Smooth muscle cell (in vitro differentiated cells): ENCODE measurements around the gene EGFR. TPM values are rescaled to one million over a fixed set of nuclear protein-coding genes. Genes with fewer than 3 reads are reported as not detected.

Source experiments
- DNase-seq: peaks from one replicate; lab custom pipeline; 2025; ENCODE audit not compliant: unreplicated experiment; lab: John Stamatoyannopoulos, UW
- H2AFZ ChIP-seq: fragments of 200-600 bp; sonication (generic); 2 replicates; pipeline ENCODE4 v1.6.0; 2016; ENCODE audit warnings: antibody characterized with exemption, low read depth, mild to moderate bottlenecking
- H3F3A ChIP-seq: fragments of 200-600 bp; sonication (generic); 2 replicates; pipeline ENCODE4 v1.6.0; 2017; ENCODE audit warnings: antibody characterized with exemption, low read depth
- H3K27ac ChIP-seq: fragments of 200-600 bp; sonication (generic); 2 replicates; pipeline ENCODE4 v1.5.1; 2016; ENCODE audit warnings: low read depth, mild to moderate bottlenecking
- H3K27me3 ChIP-seq: fragments of 200-600 bp; sonication (generic); 2 replicates; pipeline ENCODE4 v1.6.1; 2016; ENCODE audit warnings: low read depth, mild to moderate bottlenecking
- H3K36me3 ChIP-seq: fragments of 200-600 bp; sonication (generic); 2 replicates; pipeline ENCODE4 v1.5.1; 2016; ENCODE audit warnings: low read depth
- H3K4me1 ChIP-seq: fragments of 200-600 bp; sonication (generic); 2 replicates; pipeline ENCODE4 v1.5.1; 2016; ENCODE audit warnings: low read depth
- H3K4me2 ChIP-seq: fragments of 200-600 bp; sonication (generic); 2 replicates; pipeline ENCODE4 v1.6.0; 2016; ENCODE audit warnings: mild to moderate bottlenecking
- H3K4me3 ChIP-seq: fragments of 200-600 bp; sonication (generic); 2 replicates; pipeline ENCODE4 v1.5.1; 2016; ENCODE audit warnings: mild to moderate bottlenecking
- H3K79me2 ChIP-seq: fragments of 200-600 bp; sonication (generic); 2 replicates; pipeline ENCODE4 v1.6.0; 2016; ENCODE audit warnings: low read depth, mild to moderate bottlenecking
- H3K9ac ChIP-seq: fragments of 200-600 bp; sonication (generic); 2 replicates; pipeline ENCODE4 v1.6.0; 2016; ENCODE audit warnings: low read depth
- H3K9me3 ChIP-seq: fragments of 200-600 bp; sonication (generic); replicated peaks from 2 replicates; pipeline ENCODE4 v1.5.1; 2016; ENCODE audit warnings: low read depth
- H4K20me1 ChIP-seq: fragments of 200-600 bp; sonication (generic); 2 replicates; pipeline ENCODE4 v1.6.0; 2016; ENCODE audit warnings: low read depth
- WGBS: methylation state at CpG from one replicate; pipeline ENCODE4 v1.1.7; 2016; ENCODE audit warnings: low lambda C conversion rate; 5-methylcytosine and 5-hydroxymethylcytosine counted together
- polyA plus RNA-seq: library from polyadenylated mRNA; unstranded; fragments of >200 nt; fragmentation: Nextera tagmentation; extraction: Ambion mirVana; gene quantifications from 2 replicates; pipeline ENCODE4 v1.2.1, GENCODE V29; 2016
- total RNA-seq: library from RNA; depleted of rRNA; stranded (reverse); fragments of >200 nt; gene quantifications from 2 replicates; pipeline ENCODE4 v1.2.3, GENCODE V29; 2014
- TF ChIP-seq, protein P1 (sequence below): fragments of 200-600 bp; sonication (generic); IDR thresholded peaks from 2 replicates; pipeline ENCODE4 v1.5.1; 2017; ENCODE audit warnings: borderline replicate concordance, mild to moderate bottlenecking, antibody characterized with exemption; ENCODE audit not compliant: insufficient read depth, poor library complexity, severe bottlenecking

Gene EGFR
- total and polyA plus RNA-seq, 2 experiments from 2014 or later: 9.0 to 31.1 TPM

DNA sequence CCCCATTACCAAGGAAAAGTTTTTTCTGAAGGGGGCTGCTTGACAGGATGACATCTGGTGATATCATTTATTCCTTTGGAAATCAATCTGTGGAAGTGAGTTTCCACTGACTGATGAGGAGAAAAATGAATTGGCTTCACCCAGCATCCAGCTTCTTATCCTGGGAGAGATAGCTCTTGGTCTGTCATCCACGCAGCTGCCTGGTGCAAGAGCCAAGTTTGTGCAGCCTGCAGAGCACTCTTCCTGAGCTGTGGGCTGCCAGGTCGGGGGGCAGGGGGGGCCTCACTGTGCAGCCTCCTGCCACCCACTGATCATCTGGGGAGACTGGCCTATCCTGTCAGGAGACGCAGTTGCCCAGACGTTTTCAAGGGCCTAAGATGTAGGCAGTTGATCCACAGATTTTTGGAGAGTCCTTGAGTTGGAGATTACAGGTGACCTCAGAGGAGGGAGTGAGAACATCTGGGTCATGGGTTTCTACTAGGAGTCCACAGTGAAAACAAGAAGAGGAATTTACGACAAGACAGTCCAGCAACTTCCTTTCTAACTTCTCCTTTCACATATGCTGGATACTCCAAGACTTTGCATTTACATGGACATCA, 75.4 kb downstream of the EGFR start:
- H3K27me3 ChIP-seq: no peaks in the 10 kb centered on the region
- H3K4me1 ChIP-seq: peaks cover 12% of the 10 kb centered on the region
- H3K4me2 ChIP-seq: no peak overlapping the region
- peaks cover 31% of the 10 kb centered on the region for H3K79me2 ChIP-seq
- TF ChIP-seq, protein P1, sequence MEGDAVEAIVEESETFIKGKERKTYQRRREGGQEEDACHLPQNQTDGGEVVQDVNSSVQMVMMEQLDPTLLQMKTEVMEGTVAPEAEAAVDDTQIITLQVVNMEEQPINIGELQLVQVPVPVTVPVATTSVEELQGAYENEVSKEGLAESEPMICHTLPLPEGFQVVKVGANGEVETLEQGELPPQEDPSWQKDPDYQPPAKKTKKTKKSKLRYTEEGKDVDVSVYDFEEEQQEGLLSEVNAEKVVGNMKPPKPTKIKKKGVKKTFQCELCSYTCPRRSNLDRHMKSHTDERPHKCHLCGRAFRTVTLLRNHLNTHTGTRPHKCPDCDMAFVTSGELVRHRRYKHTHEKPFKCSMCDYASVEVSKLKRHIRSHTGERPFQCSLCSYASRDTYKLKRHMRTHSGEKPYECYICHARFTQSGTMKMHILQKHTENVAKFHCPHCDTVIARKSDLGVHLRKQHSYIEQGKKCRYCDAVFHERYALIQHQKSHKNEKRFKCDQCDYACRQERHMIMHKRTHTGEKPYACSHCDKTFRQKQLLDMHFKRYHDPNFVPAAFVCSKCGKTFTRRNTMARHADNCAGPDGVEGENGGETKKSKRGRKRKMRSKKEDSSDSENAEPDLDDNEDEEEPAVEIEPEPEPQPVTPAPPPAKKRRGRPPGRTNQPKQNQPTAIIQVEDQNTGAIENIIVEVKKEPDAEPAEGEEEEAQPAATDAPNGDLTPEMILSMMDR: no peak
- H3K27ac ChIP-seq: no peak overlapping the region
- H4K20me1 ChIP-seq: peaks cover 16% of the 10 kb centered on the region
- WGBS: 78% methylated on average over 5 of the region's 5 CpGs
- no peaks in the 10 kb centered on the region for H3K9me3 ChIP-seq
- DNase-seq: no peak
- no peak overlapping the region for H2AFZ ChIP-seq
- no peak overlapping the region for H3K4me3 ChIP-seq
- H3K9ac ChIP-seq: no peak overlapping the region
- no peaks in the 10 kb centered on the region for H3K36me3 ChIP-seq
- no peaks in the 10 kb centered on the region for H3F3A ChIP-seq

DNA sequence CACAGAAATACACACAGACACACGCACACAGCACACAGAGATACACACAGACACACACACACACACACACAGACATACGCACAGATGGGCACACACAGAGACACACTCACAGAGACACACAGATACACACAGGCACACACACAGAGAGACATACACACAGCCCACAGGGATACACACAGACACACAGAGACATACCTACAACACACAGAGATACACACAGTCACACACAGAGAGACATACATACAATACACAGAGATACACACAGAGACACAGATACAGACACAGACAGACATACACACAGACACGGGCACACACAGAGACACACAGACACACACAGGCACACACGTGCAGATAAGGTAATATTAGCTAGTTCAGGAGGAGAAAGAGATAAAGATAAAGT, 76.9 kb downstream of the EGFR start:
- no peaks in the 10 kb centered on the region for H3K27me3 ChIP-seq
- no peak for DNase-seq
- no peak overlapping the region for H3K9ac ChIP-seq
- H3K4me1 ChIP-seq: peaks cover 24% of the 10 kb centered on the region
- H4K20me1 ChIP-seq: peaks cover 29% of the 10 kb centered on the region
- no peaks in the 10 kb centered on the region for H3K9me3 ChIP-seq
- no peaks in the 10 kb centered on the region for H3F3A ChIP-seq
- no peak overlapping the region for H2AFZ ChIP-seq
- no peaks in the 10 kb centered on the region for H3K36me3 ChIP-seq
- H3K79me2 ChIP-seq: peaks cover 16% of the 10 kb centered on the region
- H3K4me3 ChIP-seq: no peak overlapping the region
- no peak overlapping the region for H3K27ac ChIP-seq
- TF ChIP-seq, protein P1: no peak
- WGBS: 96% methylated on average over 4 of the region's 4 CpGs
- H3K4me2 ChIP-seq: no peak overlapping the region

DNA sequence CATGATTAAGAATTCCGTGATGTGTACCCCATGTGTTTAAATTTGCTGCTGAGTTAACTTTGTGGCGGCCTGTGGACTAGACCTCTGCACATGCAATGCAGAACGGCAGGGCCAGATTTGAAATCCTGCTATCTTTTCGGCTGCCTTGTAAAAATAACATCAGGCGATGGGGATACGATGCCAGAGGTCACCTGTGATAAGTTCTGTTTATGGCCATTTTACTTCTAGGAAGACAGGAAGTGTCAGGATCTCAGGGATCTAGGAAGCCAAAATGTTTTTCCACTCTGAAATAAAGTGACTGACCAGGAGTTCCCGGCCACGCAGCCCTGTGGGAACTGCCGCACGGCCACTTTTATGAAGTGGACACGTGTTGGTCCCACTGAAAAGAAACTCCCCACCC, 77.5 kb downstream of the EGFR start:
- H3K27ac ChIP-seq: no peak overlapping the region
- H3K79me2 ChIP-seq: peaks cover 14% of the 10 kb centered on the region
- H3K4me2 ChIP-seq: no peak overlapping the region
- H3K9me3 ChIP-seq: no peaks in the 10 kb centered on the region
- DNase-seq: no peak
- H3K9ac ChIP-seq: no peak overlapping the region
- TF ChIP-seq, protein P1: no peak
- peaks cover 24% of the 10 kb centered on the region for H3K4me1 ChIP-seq
- no peaks in the 10 kb centered on the region for H3F3A ChIP-seq
- no peak overlapping the region for H2AFZ ChIP-seq
- no peak overlapping the region for H3K4me3 ChIP-seq
- H4K20me1 ChIP-seq: peaks cover 29% of the 10 kb centered on the region
- WGBS: 92% methylated on average over 11 of the region's 11 CpGs
- H3K36me3 ChIP-seq: no peaks in the 10 kb centered on the region
- no peaks in the 10 kb centered on the region for H3K27me3 ChIP-seq

DNA sequence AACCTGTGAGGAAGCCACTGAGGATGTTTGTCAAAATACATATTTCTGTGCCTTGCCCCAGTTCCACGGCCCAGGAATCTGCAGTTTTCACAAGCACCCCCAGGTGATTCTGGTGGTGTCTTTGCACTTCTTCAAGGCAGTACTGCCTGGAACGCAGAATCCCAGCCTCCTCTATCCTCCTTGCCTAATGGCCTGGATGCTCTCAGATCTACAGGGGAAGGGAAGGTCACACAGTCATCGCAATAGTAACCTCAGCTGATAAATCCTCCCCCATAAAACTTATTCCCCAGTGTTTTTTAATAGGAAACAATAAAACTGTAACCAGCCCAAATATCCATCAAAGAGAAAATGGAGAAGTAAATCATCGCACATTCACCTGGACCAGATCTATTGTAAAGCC, 78.3 kb downstream of the EGFR start:
- Histone ChIP-seq H3K27ac (no peak overlapping the region), H2AFZ (no peak overlapping the region), H3F3A (no peaks in the 10 kb centered on the region), H3K9ac (no peak overlapping the region), H3K36me3 (no peaks in the 10 kb centered on the region), H3K79me2 (peaks cover 14% of the 10 kb centered on the region), H3K4me1 (peaks cover 24% of the 10 kb centered on the region), H4K20me1 (peaks cover 29% of the 10 kb centered on the region), H3K27me3 (no peaks in the 10 kb centered on the region), H3K4me2 (no peak overlapping the region), H3K9me3 (no peaks in the 10 kb centered on the region), H3K4me3 (no peak overlapping the region)
- TF ChIP-seq, protein P1: no peak
- WGBS: 90% methylated on average over 4 of the region's 4 CpGs
- DNase-seq: no peak
